Stimulated activated CD8-positive, alpha-beta memory T cell treated with anti-CD3 and anti-CD28 coated beads, Interleukin-12 subunit alpha, Interleukin-12 subunit beta, amount 100 ng/mL, for 1 hour (primary cell): ENCODE measurements around the gene LRMDA.

ENCODE experiments used
- DNase-seq: peaks from one replicate; pipeline ENCODE4 v3.0.0-alpha.2; 2020; ENCODE audit warnings: low read depth

LRMDA gene

DNA sequence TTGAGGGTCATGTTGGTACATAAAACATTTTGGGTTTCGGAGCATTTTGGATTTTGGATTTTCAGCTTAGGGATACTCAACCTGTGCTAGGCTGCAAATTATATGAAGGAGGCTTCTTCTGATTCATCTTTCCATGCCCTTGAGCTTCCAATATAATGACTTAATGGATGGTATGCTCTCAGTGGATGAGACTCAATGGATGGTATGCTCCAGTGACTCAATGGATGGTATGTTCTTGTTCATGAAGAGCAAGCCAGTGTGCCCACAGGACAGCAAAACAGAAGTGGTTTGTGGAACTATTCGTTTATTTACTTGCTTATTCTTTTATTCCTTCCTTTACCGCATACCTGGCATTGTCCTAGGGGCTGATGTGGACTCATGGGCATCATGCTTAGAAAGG is 969.6 kb downstream of the LRMDA start:
- no peak for DNase-seq

DNA sequence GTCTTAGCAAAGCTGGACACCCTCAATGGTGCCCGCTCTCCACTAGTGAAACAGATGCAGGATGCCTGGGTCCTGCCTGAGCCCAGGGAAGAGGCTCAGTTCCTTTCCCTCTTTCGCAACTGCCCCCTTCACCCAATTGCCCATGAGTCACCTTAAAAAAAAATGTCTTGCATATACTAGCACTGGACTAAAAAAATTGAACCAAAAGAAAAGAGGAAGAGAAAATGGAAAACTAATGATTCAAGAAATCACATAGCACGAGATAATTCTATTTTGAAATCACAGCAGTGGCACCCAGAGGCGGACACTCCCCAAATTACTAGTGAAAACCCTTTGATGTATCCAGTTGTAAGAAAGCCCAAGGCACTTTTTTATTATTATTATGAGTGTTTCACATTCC is 972.5 kb downstream of the LRMDA start:
- DNase-seq = no peak

DNA sequence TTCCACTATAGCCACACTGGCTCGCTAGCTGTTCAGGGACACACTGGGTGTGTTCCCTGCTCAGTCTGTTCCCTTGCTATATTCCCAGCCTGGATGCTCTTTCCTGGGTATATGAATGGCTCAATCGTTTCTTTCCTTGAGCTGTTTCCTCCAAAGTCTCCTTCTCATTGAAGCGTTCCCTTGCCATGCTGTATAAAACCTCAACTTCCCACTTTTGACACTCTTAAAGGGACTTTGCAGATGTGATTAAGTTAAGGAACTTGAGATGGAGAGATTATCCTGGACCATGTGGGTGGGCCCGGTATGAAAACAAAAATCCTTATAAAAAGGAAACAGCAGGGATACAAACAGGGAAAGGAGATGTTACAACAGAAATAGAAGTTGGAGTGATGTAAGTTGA is 973.1 kb downstream of the LRMDA start:
- no peak for DNase-seq

DNA sequence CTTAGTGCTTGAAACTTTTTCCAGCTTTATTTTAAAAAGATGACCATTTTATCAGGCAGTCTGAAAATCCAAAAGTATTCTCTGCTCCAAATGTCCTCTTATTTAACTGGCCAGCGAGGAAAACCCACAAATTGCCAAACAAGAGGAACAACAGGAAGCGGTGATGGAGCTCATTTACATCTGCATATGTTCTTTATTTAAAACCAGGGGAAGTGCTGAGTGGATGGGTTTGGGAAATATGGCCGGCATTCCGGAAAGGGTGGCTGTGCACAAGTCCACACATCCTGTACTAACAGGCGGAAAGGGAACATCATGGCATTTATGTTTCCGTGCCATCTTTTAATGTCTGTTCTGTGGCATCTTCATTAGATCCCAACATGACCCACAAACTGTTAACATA is 974.5 kb downstream of the LRMDA start:
- no peak for DNase-seq

DNA sequence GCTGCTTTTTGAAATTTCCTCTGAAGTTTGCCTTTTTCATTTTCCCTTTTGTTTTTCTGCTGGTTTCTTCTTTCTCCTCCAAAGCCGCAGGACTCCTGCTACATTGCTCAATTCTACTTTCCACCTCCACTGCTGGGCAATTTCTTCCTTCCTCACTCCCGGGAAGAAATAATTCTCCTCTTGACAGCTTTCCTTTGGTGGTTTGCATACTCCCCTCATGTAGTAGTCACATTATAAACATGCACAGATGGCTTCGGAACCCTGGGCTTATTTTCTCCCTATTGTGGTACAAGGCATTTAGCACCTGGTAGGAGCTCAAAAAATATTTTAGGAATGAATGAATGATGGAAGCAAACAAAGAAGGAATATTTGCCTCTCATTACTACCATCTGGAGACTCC is 977.2 kb downstream of the LRMDA start:
- DNase-seq = no peak

DNA sequence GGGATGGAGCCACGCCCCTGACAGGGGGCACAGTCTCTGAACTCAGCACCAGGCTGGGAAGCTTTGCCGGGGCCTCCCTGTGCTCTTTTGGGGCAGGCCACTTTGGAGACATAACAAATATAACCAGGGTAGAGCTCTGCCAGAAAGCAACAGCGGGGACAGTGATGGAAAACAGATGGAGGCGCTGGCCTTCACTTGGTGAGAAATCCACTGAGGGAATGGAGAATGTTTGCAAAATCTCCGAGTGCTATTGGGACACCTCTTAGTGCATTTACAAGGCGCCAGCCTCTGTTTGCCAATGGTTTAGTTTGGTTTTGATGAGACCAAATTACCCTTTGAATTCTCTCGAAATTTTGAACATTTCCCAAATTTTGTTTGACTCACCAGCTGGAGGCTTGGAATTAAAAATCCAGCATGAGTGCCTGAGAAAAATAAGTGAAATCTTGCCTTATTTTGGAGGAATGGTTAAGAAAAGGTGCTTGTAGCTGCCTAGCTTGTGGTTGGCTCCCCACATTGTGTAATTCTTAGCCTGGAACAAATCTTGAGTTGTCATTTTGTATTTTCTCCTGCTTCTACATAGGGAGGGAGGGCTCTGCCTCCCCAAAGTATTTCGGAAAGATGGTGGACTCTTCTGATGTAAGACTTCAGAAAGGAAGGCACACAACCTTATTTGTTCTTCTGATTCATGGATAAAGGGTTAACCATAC is 980.5 kb downstream of the LRMDA start:
- no peak for DNase-seq

DNA sequence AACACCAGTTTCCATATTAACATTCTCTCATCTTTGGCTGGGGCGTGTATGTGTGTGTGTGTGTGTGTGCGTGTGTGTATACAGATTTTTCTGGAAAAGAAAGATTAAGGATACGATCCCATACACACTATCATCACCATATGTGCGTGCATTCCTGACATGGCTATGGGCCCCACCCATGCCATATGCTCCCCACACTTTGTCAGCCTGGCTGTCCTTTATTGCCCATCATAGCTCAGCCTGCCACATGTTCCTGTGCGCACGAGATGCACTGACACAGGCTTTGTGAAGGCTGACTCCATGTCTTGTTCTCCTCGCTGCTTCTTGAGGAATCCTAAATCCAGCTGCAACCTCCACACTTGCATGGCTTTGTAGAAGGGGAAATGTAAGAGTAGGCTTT is 984.1 kb downstream of the LRMDA start:
- no peak for DNase-seq

DNA sequence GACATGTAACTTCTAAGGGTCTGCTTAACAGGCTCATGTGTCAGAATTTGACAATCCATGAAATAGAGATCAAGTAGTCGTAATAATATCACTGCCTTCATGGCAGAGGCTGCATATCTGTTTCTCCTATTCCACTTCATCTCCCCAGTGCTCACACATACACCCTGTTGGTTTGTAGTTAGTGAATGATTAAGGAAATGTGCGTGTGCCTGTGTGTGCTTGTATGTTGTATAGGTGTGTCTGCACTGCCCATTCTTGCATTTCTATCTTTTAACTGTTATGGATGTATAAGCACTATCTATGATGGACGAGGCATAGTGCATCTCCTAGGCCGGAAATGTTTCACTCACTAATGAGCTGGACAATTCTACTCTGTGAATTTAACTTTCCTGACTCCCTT is 985.2 kb downstream of the LRMDA start:
- DNase-seq = no peak

DNA sequence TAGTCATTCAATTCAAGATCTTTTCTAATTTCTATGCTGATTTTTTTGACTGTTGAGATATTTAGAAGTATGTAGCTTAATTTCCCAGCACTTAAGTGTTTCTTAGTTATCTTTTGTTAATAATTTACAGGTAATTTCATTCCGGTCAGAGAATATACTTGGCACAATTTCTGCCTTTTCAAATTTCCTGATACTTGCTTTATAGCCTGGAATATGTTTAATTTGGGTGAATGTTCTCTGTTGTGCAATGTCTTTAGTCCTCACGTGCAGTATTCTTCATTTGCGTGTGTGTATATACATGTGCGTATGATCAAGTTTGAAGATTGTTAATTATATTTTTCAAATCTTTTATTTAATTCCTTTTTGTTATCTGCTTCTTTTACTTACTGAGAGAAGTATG is 989.3 kb downstream of the LRMDA start:
- no peak for DNase-seq

DNA sequence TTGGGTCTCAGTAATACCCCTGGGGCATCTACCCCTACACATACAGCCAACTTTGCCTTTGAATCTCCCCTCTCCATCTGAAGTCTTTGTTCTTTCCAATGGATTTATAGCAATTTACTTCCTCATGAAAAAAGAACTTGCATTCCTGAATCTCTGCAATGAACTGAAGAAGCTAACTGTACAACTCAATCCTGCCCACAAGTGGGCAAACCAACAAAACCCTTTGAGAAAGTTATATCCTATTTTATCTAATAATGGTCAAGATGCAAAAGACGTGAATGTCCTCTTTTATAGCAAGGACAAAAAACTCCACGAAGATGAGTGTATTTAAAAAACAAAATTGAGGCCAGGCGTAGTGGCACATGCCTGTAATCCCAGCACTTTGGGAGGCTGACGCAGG is 991.3 kb downstream of the LRMDA start:
- no peak for DNase-seq

DNA sequence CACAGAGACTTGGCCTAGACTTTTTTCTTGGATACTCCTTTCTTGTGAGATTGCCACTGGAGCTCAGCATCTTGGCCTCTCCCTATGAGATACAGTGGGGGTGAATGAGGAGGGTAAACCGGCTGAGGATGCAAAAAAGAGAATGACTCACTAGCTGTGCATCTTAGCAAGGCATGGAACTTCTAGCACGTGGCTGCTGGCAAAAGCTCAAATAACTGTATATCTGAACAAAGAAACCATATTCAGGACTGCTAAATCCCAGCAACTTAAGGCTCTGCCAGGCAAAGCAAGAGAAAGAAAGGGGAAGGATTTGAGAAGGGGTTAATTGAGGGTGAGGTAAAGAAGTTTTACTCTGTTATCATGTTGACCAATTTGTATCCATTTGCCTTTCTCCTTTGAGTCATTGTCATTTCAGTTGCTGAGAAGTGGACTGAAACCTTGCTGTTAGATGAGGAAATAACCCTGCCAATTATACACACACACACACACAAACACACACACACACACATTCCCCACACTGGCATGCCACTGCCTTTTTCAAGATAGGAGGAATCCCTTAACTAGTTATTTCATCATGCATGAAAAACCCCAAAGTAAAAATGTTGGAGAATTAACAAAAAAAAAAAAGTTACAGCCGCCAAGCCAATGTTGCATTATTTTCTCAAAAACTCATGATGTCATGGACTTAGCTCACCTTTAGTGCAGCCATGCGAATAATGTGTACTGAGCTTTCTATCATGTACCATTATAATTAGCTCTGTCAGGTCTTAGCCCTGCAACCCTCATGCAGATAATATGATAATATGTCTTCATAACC is 997.3 kb downstream of the LRMDA start:
- DNase-seq = no peak

DNA sequence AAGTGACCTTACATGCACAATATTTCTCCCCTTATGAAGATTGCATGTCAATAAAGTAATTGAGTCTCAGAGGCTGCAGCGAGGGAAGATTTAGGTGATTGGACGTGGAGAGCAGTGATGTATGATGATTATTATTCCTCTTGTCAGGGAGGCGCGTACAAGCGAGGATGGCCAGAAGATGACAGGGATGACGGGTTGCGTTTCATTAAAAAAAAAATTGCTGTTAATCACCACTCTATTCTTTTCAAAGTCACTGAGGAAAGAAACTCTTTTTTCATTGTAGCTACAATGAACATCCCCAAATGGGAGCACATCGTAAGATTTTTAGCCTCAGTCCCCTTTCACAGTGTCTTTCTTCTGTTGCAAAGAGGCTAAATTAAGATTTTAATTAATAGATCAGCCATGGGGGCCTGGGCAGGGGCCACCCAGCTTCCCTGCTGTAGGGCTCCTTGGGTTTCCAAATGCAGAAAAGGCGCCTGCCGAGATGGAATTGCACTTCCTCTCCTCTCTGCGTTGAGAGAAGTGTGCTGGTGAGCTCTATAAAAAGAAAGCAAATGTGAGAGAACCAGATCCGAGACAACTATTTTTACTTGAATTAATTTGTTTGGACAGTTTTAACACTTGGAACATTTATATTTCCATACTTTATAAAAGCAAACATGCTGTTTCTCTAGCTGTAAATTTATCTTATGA is 998.1 kb downstream of the LRMDA start:
- DNase-seq = no peak

DNA sequence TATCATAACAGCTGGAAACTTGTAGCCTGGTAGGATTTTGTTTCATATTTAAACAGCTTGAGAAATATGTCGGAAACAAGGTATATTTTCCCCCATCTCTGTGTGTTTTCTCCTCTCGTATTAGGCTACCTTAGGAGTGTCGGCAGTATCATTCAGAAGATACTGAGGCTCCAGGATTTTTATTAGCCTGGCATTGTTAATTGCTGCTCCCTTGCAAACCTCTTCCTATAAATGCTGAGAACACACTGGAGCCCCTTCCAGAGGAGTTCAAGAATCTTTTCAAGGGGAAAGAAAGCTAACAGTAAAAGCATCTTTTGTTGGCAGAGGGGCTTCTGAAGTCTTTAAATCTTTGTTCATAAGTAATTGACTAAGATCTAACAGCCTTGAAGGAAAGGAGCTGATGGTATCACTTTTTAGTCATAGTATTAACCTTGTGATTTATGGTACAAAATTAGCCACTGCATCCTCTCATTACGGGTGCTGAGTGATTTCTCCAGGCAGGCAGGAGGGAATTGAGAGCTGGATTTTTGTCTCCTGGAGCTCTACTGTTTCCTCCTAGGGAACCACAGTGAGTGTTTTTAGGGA is 998.7 kb downstream of the LRMDA start:
- no peak for DNase-seq

DNA sequence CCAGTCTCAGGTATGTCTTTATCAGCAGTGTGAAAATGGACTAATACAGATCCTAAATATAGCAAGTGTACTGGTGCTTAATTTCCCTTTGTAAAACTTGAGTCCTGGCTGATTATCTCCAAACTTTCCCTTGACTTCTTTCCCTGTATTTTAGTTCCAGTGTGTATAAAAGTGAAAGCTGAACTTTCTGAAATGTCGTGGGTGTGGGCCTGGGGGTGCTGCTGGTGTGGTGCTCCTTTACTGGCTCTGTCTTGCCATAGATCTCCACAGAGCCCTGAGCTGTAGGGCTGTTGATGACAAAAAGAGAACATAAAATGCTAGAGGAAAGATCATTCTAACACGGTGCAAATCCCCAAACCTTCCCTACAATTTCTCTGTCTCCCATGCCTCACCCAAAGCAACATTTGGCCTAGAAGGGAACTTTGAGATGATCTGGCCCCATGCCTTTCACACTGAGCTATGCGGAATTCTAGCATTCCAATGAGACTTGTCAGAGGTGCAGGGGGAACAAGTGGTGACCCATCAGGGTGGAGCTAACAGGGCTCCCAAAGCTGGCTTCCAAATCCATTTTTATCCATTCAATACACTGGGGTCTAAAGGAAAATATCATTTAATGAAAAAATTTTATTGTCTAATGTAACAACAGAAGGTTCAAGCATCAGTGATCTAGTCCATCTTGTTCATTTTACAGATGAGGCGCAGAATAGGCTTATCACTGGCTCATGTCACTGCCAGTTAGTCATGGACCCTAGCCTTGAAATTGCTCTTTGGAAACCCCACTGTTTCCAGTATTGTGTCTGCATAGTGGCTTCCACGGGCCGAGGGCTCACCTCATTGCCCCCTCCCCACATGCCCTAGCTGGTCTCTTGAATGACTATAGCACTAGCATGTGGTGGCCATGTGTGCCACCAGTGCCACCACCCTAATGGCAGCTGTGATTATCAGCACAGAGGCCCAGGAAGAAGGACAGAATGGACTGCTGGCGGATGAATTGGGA is 1000.9 kb downstream of the LRMDA start:
- no peak for DNase-seq

DNA sequence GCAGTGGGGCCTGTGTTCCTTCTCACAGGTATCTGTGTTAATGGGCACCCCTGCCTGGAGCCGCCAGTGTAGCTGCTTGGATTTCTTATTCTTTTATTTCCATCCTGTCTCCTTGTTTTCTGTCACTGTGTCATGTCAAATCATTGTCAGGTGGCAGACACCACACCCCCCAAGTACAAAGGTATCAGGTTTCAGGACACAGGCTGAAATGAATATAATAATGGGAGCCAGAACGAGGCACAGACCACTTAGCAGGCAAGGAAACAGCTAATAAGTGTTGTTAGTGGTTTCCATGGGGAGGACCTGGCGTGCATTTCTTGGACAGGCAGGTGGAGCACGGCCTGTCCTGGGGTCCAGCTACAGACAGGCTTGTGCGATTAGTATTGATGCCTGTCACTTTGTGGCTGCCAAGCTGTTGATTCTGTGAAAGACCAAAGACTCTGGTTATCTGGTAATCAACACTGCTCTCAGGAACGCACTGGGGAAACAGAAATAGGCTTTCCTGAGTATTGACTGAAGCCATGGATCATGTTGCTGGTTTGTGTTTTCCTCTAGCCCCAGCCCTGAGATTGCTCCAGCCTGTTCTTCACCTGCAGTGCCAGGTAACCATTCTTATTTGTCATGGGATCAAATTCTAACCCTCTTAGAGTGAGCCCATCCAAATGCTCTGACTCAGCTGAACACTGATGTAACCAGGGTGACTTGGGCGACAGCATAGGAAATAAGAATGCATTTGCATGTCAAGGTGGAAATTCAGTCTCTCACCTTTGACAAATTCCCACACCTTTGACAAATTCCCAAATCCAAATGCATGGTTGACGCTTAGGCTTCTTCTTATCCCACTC is 1002.0 kb downstream of the LRMDA start:
- DNase-seq = no peak

DNA sequence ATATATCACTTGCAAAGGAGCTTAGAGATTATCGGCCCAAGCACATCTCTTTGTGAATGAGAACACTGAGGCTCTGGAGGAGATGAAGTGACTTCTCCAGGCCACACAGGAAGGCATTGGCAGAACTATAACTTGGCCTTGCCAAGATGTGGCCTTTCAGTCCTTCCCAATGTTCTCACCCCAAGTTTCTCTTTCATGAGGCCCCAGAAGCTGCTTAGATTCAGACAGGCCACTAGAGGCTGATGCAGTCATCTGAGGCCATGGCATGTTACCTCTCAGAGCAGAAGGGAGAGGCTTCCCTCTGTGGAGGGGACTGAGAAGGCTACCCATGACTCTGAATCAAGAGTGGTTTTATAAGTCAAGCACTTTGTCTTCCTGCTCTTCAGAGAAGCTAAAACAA is 1003.7 kb downstream of the LRMDA start:
- DNase-seq = no peak

DNA sequence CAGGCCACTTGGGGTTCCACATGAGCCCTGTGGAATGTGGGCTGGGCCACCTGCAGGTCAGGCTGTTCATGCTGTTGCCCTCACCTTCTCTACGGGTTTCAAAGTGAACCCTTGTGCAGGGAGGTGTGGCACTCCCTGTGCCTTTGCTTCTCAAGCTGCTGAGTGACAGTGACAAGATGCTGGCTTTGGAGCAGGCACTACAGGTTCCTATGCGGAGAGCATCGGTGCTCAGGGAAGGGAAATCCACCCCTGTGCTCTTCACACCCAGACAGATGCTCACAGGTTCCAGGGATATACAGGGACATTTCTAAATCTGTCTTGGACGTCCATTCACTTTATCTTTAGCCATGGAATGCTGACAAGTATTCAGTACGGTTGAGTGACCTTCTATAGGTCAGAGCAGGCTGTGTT is 1005.0 kb downstream of the LRMDA start:
- no peak for DNase-seq

DNA sequence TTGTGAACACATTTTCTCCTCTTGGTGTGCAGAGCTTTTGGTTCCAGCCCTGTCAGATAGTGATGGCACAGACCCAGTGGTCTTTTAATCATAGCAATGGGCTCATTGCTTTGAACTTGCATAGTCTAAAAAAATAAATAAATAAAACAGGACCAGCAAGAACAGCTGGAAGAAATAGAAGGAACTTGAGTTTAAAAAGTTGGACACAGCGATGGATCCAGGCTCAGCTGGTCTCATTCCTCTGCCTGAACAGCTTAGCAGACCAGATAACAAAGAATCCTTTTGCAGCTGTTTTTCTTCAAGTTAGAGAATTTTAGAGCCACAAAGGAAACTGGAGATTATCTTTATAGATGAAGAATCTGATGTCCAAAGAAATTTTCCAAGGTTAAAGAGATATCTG is 1005.6 kb downstream of the LRMDA start:
- DNase-seq = no peak

DNA sequence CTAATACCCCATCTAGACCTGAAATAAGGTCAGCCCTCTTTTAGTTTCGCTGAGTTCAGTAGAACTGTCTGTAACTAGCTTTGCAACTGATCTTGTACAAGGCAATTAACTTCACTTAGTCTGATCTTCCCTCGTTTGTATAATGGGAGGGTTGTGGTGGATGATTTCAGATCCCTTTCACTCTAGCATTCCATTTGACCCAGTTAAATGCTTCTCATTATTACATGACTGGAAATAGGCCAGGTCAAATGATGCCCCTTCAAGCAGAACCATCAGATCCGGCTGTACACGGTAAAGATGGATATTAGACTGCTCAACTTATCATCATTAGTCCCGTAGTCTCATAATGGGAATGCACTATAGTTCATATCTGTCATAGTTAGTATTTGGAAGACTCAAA is 1009.0 kb downstream of the LRMDA start:
- DNase-seq = no peak

DNA sequence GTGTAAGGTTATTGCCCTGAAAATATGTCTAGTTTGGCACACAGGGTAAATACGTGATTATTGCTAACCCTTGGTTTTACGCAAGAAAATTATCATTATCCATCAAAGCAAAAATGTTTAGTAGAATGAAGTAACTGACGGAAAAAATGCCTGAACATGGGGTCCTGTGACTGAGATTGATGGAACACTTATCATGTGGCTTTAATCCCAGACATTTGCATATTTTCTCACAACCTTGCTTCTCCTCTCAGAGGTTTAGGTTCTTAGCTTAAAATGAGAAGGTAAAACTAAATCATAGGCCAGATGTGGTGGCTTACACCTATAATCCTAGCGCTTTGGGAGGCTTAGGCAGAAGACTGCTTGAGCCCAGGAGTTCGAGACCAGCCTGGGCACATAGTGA is 1010.7 kb downstream of the LRMDA start:
- DNase-seq = no peak
